HUES48 (cell line): ENCODE results near the gene AEBP1.

Experiments
- H3K27ac ChIP-seq: one replicate; pipeline ENCODE4 v1.7.0; 2013; ENCODE audit warnings: low read depth, low read length, inconsistent platforms
- H3K27me3 ChIP-seq: 2 replicates; pipeline ENCODE4 v1.6.1; 2013; ENCODE audit warnings: mild to moderate bottlenecking, low read length; ENCODE audit not compliant: control insufficient read depth, insufficient read depth
- H3K36me3 ChIP-seq: 2 replicates; pipeline ENCODE4 v1.6.1; 2013; ENCODE audit warnings: low read length; ENCODE audit not compliant: control insufficient read depth, insufficient read depth
- H3K4me1 ChIP-seq: 2 replicates; pipeline ENCODE4 v1.6.1; 2013; ENCODE audit warnings: mild to moderate bottlenecking, low read length; ENCODE audit not compliant: control insufficient read depth, insufficient read depth
- H3K4me3 ChIP-seq: 2 replicates; pipeline ENCODE4 v1.5.1; 2013; ENCODE audit warnings: mild to moderate bottlenecking, low read depth, low read length
- H3K9ac ChIP-seq: 2 replicates; pipeline ENCODE4 v1.6.1; 2013; ENCODE audit warnings: mild to moderate bottlenecking, low read depth, low read length, moderate library complexity
- H3K9me3 ChIP-seq: 2 replicates; pipeline ENCODE4 v1.6.1; 2013; ENCODE audit warnings: low read length; ENCODE audit not compliant: control insufficient read depth, insufficient read depth

The AEBP1 gene

DNA sequence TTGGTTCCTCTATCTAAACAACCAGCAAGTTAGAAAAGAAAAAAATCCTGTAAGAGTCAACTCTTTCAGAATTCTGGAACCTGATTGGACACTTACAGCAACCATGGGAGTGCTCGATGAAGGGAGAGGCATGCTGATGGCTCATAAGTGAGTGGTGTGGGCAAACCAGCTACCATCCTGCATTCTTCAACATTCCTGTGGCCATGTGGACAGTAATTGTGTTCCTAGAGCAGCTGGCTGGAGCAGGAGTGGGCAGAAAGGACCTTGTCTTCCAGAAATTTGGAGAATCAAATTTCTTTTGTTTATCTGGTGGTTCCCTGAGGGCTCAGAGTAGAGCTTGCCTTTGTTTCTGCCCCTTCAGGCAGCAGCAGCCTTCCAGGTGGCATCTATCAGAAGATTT, 59.4 kb downstream of the AEBP1 start:
- Histone ChIP-seq H3K27ac (no peak overlapping the region), H3K4me1 (peaks cover 5% of the 10 kb centered on the region), H3K36me3 (no peaks in the 10 kb centered on the region), H3K9ac (no peak overlapping the region), H3K9me3 (no peaks in the 10 kb centered on the region), H3K4me3 (no peak overlapping the region), H3K27me3 (no peaks in the 10 kb centered on the region)
